ENCODE measurements around the gene HHIPL1. TPM values are rescaled to one million over a fixed set of nuclear protein-coding genes. Genes with fewer than 3 reads are reported as not detected.
A peak's percentile ranks its signal among the peaks of the same experiment; 100 is the strongest.

The HHIPL1 gene
- total RNA-seq, 1 experiment from 2014 or later = 2.6 TPM

DNA sequence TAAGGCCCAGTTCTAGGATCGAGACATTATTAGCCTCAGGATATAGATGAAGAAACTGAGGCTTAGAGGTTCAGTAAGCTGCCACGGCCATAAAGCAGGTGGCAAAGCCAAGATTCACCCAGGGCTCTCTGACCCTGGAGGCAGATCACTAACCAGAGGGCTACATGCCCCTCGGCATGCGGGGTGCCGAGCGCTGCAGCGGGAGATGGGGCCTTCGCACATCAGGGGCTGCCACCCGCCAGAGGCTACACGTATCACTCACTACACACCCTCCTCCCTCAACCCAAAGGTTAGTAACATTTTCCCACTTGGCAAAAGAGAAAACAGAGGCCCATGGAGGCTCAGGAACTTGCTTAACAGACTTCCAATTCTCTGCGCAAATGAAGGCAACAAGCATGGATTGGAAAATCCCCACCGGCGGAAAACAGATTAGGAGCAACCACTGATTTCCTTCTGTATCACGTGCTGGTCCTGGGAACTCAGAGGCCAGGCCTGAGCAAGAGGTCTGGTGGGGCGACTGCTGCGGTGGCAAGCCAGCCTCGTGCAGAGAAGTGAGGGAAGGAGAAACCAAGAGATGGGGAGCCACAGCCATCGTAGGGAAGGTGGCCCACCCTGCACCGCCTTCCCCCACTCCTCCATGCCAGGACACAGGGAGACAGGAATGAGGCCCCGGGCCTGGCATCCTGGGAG is 46.9 kb upstream of the HHIPL1 start:
- TF ChIP-seq, protein P1, sequence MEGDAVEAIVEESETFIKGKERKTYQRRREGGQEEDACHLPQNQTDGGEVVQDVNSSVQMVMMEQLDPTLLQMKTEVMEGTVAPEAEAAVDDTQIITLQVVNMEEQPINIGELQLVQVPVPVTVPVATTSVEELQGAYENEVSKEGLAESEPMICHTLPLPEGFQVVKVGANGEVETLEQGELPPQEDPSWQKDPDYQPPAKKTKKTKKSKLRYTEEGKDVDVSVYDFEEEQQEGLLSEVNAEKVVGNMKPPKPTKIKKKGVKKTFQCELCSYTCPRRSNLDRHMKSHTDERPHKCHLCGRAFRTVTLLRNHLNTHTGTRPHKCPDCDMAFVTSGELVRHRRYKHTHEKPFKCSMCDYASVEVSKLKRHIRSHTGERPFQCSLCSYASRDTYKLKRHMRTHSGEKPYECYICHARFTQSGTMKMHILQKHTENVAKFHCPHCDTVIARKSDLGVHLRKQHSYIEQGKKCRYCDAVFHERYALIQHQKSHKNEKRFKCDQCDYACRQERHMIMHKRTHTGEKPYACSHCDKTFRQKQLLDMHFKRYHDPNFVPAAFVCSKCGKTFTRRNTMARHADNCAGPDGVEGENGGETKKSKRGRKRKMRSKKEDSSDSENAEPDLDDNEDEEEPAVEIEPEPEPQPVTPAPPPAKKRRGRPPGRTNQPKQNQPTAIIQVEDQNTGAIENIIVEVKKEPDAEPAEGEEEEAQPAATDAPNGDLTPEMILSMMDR (conservative IDR thresholded peaks at IDR 0.05) = no peak
- DNase-seq = no peak
- Histone ChIP-seq H3K23ac (ENCODE audit: insufficient read length, low read depth, low read length) (no peak overlapping the region), H3T11ph (ENCODE audit: low read length) (no peak overlapping the region), H2AFZ (ENCODE audit: low read length) (no peak overlapping the region), H3K4me1 (ENCODE audit: insufficient read depth, low read length) (no peaks in the 10 kb centered on the region; the same call in 1 of the 2 replicates), H4K20me1 (ENCODE audit: control insufficient read depth, insufficient read depth, insufficient read length) (no peaks in the 10 kb centered on the region), H2BK5ac (ENCODE audit: insufficient read length, low read length) (no peak overlapping the region), H3K27ac (ENCODE audit: insufficient read length, low read depth, low read length) (no peak overlapping the region), H4K8ac (replicated peaks; ENCODE audit: insufficient read length, low read depth, low read length) (no peak overlapping the region), H3K9me3 (ENCODE audit: control insufficient read depth, low read depth, low read length) (no peaks in the 10 kb centered on the region), H3K14ac (ENCODE audit: insufficient read depth, low read length) (no peak overlapping the region; the same call in 1 of the 2 replicates), H3K4me2 (ENCODE audit: insufficient read depth, insufficient read length, low read length) (no peak overlapping the region), H3K18ac (ENCODE audit: insufficient read length, low read depth, low read length) (no peak overlapping the region), H3K56ac (ENCODE audit: insufficient read length, low read depth, low read length) (no peak overlapping the region), H3K79me2 (ENCODE audit: insufficient read depth, low read length) (peaks cover 8% of the 10 kb centered on the region; the same call in 1 of the 2 replicates), H4K91ac (ENCODE audit: insufficient read length, low read depth, low read length) (no peak overlapping the region), H2BK120ac (ENCODE audit: low read depth, low read length, poor library complexity, severe bottlenecking) (no peak overlapping the region), H2BK12ac (ENCODE audit: insufficient read length, low read depth, low read length) (no peak overlapping the region), H2BK20ac (ENCODE audit: low read depth, low read length, poor library complexity, severe bottlenecking) (no peak overlapping the region), H2AK5ac (ENCODE audit: insufficient read length, low read length) (no peak overlapping the region), H3K23me2 (ENCODE audit: insufficient read length, low read depth, low read length, poor library complexity, severe bottlenecking) (peaks cover 11% of the 10 kb centered on the region), H3K4ac (ENCODE audit: low read depth, low read length) (no peak overlapping the region), H2BK15ac (ENCODE audit: low read depth, low read length) (no peak overlapping the region), H3K27me3 (ENCODE audit: insufficient read depth, low read length) (peaks cover 11% of the 10 kb centered on the region; the same call in 1 of the 2 replicates), H3K79me1 (ENCODE audit: insufficient read depth, low read depth, low read length, poor library complexity, severe bottlenecking) (peaks cover 3% of the 10 kb centered on the region), H4K5ac (ENCODE audit: insufficient read length, low read depth, low read length) (no peak overlapping the region), H3K9ac (ENCODE audit: extremely low read depth, insufficient read length, low read length) (no peak overlapping the region)
- Mint-ChIP-seq H3K9me3 (no peaks in the 10 kb centered on the region), H3K4me3 (no peak overlapping the region), H3K27ac (peak overlapping the region in 1 of 3 experiments; percentile 83; a peak in 1 of 7 replicates), H3K4me1 (peaks cover 31 to 68% of the 10 kb centered on the region in 2 experiments), H3K27me3 (ENCODE audit: low read depth) (peaks cover 17% of the 10 kb centered on the region), H3K36me3 (ENCODE audit: insufficient read depth in 1 of 3, low read depth in 3 of 3) (peaks cover 0 to 3% (median 0%) of the 10 kb centered on the region in 3 experiments; a peak in 4 of 7 replicates)
- WGBS (ENCODE audit: extremely low coverage, insufficient read length, low lambda C conversion rate) = no CpG with 5 or more reads among the region's 20 CpGs

Data from H9 (cell line).